ENCODE results near the gene CATSPERE. TPM values are rescaled to one million over a fixed set of nuclear protein-coding genes. Genes with fewer than 3 reads are reported as not detected.
"Not testable (repeated sequence)": the region's sequence is repeated elsewhere in the genome, so short reads cannot be mapped to it uniquely, and the experiment has no call there.

Gene CATSPERE
- total RNA-seq, 1 donor from 2014 or later = 0.25 TPM

GRCh38 chr1:244500515-244500914, 39.4 kb downstream of the CATSPERE start:
- H3K27ac Mint-ChIP-seq; intact Hi-C loops (cut with micrococcal nuclease); H3K4me1 Mint-ChIP-seq (ENCODE audit: low read depth): not testable (repeated sequence)

DNA sequence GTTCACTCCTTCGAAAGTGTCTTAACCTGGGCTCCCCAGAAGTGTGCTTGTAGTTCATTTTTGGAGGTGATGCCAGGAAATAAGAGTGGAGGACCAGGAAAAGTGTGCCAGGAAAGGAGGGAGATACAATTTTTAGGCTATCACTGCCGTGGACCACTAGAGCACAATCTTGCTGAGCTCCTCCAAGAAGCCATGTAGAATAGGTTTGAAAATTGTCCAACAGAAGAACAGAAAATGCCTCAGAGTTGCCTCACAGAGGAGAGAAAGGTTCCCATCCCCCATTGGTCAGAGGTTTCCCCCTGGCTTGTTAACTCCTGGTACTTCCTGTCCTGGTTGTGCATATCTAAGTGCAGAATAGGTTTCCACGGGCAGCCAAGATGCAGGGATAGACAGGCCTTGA, 41.6 kb downstream of the CATSPERE start:
- Mint-ChIP-seq H3K4me1 (ENCODE audit: low read depth) (no peaks in the 10 kb centered on the region), H3K27ac (no peak overlapping the region), H3K9me3 (peaks cover 4% of the 10 kb centered on the region), H3K27me3 (ENCODE audit: low read depth) (no peaks in the 10 kb centered on the region), H3K36me3 (ENCODE audit: low read depth) (no peaks in the 10 kb centered on the region), H3K4me3 (ENCODE audit: low read depth) (no peak overlapping the region)
- no peak for DNase-seq (ENCODE audit: low spot score)
- intact Hi-C loops (cut with micrococcal nuclease) = no loop called here

More at GRCh38 chr1:244500515-244500914, 39.4 kb downstream of the CATSPERE start:
- not testable (repeated sequence) for H3K4me3 Mint-ChIP-seq (ENCODE audit: low read depth); H3K9me3 Mint-ChIP-seq; H3K27me3 Mint-ChIP-seq (ENCODE audit: low read depth); DNase-seq (ENCODE audit: low spot score); H3K36me3 Mint-ChIP-seq (ENCODE audit: low read depth)

DNA sequence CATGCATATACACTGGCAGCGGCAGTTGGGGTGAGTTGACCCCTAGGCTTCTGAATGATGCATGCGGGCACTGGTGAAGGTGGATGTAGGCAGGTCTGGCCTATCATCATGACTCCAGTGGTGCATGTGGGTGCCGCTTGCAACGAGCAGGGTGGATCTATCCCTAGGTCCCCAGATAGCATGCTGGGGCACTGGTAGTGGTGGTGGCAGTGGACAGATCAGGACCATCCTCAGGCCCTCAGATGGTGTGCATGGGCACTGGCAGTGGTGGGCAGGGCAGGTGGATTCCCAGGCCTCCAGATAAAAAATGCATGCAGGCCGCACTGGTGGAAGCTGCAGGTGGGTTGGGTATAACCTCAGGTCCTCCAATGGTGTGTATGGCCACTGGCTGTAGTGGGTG, 52.4 kb downstream of the CATSPERE start:
- intact Hi-C loops (cut with micrococcal nuclease) = no loop called here
- peaks cover 23% of the 10 kb centered on the region for H3K9me3 Mint-ChIP-seq
- H3K4me1 Mint-ChIP-seq (ENCODE audit: low read depth) = no peaks in the 10 kb centered on the region
- DNase-seq (ENCODE audit: low spot score) = no peak
- no peaks in the 10 kb centered on the region for H3K27me3 Mint-ChIP-seq (ENCODE audit: low read depth)
- no peaks in the 10 kb centered on the region for H3K36me3 Mint-ChIP-seq (ENCODE audit: low read depth)
- no peak overlapping the region for H3K4me3 Mint-ChIP-seq (ENCODE audit: low read depth)
- no peak overlapping the region for H3K27ac Mint-ChIP-seq

GRCh38 chr1:244515680-244516079, 54.6 kb downstream of the CATSPERE start:
- H3K27me3 Mint-ChIP-seq (ENCODE audit: low read depth) = no peaks in the 10 kb centered on the region
- peaks cover 16% of the 10 kb centered on the region for H3K9me3 Mint-ChIP-seq

GRCh38 chr1:244536316-244536715, 75.2 kb downstream of the CATSPERE start:
- H3K27ac Mint-ChIP-seq = no peak overlapping the region
- intact Hi-C loops (cut with micrococcal nuclease) = no loop called here
- H3K4me3 Mint-ChIP-seq (ENCODE audit: low read depth) = no peak overlapping the region
- DNase-seq (ENCODE audit: low spot score) = no peak
- H3K27me3 Mint-ChIP-seq (ENCODE audit: low read depth) = peaks cover 2% of the 10 kb centered on the region
- no peaks in the 10 kb centered on the region for H3K4me1 Mint-ChIP-seq (ENCODE audit: low read depth)
- H3K36me3 Mint-ChIP-seq (ENCODE audit: low read depth) = no peaks in the 10 kb centered on the region
- H3K9me3 Mint-ChIP-seq = no peaks in the 10 kb centered on the region

More at GRCh38 chr1:244515680-244516079, 54.6 kb downstream of the CATSPERE start:
- H3K36me3 Mint-ChIP-seq (ENCODE audit: low read depth) = no peaks in the 10 kb centered on the region
- intact Hi-C loops (cut with micrococcal nuclease) = no loop called here
- DNase-seq (ENCODE audit: low spot score) = no peak
- H3K4me3 Mint-ChIP-seq (ENCODE audit: low read depth) = no peak overlapping the region
- H3K4me1 Mint-ChIP-seq (ENCODE audit: low read depth) = no peaks in the 10 kb centered on the region
- H3K27ac Mint-ChIP-seq = no peak overlapping the region

GRCh38 chr1:244545511-244545910, 84.4 kb downstream of the CATSPERE start:
- DNase-seq (ENCODE audit: low spot score) = no peak
- no peaks in the 10 kb centered on the region for H3K4me1 Mint-ChIP-seq (ENCODE audit: low read depth)
- peaks cover 10% of the 10 kb centered on the region for H3K9me3 Mint-ChIP-seq
- H3K27me3 Mint-ChIP-seq (ENCODE audit: low read depth) = no peaks in the 10 kb centered on the region
- no peak overlapping the region for H3K4me3 Mint-ChIP-seq (ENCODE audit: low read depth)
- H3K36me3 Mint-ChIP-seq (ENCODE audit: low read depth) = no peaks in the 10 kb centered on the region
- no peak overlapping the region for H3K27ac Mint-ChIP-seq
- intact Hi-C loops (cut with micrococcal nuclease) = no loop called here

GRCh38 chr1:244548558-244549115, 87.6 kb downstream of the CATSPERE start:
- Mint-ChIP-seq H3K4me3 (ENCODE audit: low read depth) (no peak overlapping the region), H3K27ac (no peak overlapping the region), H3K4me1 (ENCODE audit: low read depth) (no peaks in the 10 kb centered on the region), H3K27me3 (ENCODE audit: low read depth) (no peaks in the 10 kb centered on the region), H3K9me3 (peaks cover 10% of the 10 kb centered on the region), H3K36me3 (ENCODE audit: low read depth) (no peaks in the 10 kb centered on the region)
- intact Hi-C loops (cut with micrococcal nuclease) = no loop called here
- no peak for DNase-seq (ENCODE audit: low spot score)

DNA sequence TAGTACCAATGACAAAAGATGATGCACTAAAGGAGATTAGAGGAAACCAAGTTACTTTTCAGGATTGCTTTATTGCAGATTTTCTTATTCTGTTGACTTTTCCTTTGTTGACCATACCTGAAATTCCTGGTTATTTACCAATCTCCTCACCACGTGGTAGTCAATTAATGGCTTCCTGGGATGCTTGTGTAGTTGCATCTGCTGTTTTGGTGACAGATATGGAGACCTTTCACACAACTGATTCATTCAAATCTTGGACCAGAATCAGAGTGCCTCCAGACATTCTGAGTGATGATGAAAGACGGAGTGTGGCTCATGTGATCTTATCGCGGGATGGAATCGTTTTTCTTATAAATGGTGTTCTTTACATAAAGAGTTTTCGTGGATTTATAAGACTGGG, 91.3 kb downstream of the CATSPERE start:
- peaks cover 8% of the 10 kb centered on the region for H3K9me3 Mint-ChIP-seq
- no peak for DNase-seq (ENCODE audit: low spot score)
- H3K27ac Mint-ChIP-seq = no peak overlapping the region
- H3K36me3 Mint-ChIP-seq (ENCODE audit: low read depth) = no peaks in the 10 kb centered on the region
- H3K4me1 Mint-ChIP-seq (ENCODE audit: low read depth) = no peaks in the 10 kb centered on the region
- intact Hi-C loops (cut with micrococcal nuclease) = no loop called here
- H3K27me3 Mint-ChIP-seq (ENCODE audit: low read depth) = no peaks in the 10 kb centered on the region
- no peak overlapping the region for H3K4me3 Mint-ChIP-seq (ENCODE audit: low read depth)

GRCh38 chr1:244556263-244556662, 95.2 kb downstream of the CATSPERE start:
- no peak for DNase-seq (ENCODE audit: low spot score)
- Mint-ChIP-seq H3K9me3 (peaks cover 12% of the 10 kb centered on the region), H3K4me1 (ENCODE audit: low read depth) (no peaks in the 10 kb centered on the region), H3K27me3 (ENCODE audit: low read depth) (no peaks in the 10 kb centered on the region), H3K27ac (no peak overlapping the region), H3K4me3 (ENCODE audit: low read depth) (no peak overlapping the region), H3K36me3 (ENCODE audit: low read depth) (no peaks in the 10 kb centered on the region)
- intact Hi-C loops (cut with micrococcal nuclease) = no loop called here

DNA sequence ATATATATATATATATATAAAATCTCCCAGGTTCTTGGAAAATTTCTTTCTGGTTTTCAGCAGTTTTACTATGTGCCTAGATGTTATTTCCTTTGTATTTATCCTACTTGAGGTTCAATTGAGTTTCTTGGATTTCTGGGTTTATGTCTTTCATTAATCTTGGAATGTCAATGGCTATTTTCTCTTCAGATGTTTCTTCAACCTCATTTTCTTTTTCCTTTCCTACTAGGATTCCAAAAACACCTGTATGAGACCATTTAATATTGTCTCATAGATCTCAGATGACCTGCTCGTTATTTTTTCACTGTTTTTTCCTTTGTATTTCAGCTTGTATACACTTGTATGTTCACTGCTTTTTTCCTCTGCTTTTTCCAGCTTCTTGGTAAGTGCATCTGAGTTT, 96.5 kb downstream of the CATSPERE start:
- H3K4me1 Mint-ChIP-seq (ENCODE audit: low read depth) = no peaks in the 10 kb centered on the region
- H3K36me3 Mint-ChIP-seq (ENCODE audit: low read depth) = no peaks in the 10 kb centered on the region
- H3K27ac Mint-ChIP-seq = no peak overlapping the region
- no peak for DNase-seq (ENCODE audit: low spot score)
- H3K9me3 Mint-ChIP-seq = peaks cover 12% of the 10 kb centered on the region
- no peak overlapping the region for H3K4me3 Mint-ChIP-seq (ENCODE audit: low read depth)
- intact Hi-C loops (cut with micrococcal nuclease) = no loop called here
- H3K27me3 Mint-ChIP-seq (ENCODE audit: low read depth) = no peaks in the 10 kb centered on the region

DNA sequence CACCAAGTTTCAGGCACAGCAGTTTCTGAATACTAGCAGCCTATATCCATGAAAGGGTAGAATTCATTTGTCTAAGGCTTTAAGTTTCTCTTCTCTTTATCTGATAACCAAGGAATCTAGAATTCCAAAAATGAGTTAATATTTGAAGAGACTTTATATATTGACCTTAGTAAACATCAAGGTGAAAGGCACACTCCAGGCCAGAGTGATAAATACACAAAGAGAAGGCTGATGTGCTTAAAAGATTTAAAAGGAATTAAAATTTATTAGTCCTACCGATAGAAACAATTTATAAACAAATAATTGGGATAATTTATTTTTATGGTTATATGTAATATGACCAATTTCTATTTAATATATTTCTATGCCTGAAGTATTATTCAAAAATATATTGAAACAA, 98.5 kb downstream of the CATSPERE start:
- Mint-ChIP-seq H3K9me3 (peaks cover 20% of the 10 kb centered on the region), H3K4me3 (ENCODE audit: low read depth) (no peak overlapping the region), H3K4me1 (ENCODE audit: low read depth) (no peaks in the 10 kb centered on the region), H3K27me3 (ENCODE audit: low read depth) (no peaks in the 10 kb centered on the region), H3K27ac (no peak overlapping the region), H3K36me3 (ENCODE audit: low read depth) (no peaks in the 10 kb centered on the region)
- DNase-seq (ENCODE audit: low spot score) = no peak
- intact Hi-C loops (cut with micrococcal nuclease) = no loop called here

DNA sequence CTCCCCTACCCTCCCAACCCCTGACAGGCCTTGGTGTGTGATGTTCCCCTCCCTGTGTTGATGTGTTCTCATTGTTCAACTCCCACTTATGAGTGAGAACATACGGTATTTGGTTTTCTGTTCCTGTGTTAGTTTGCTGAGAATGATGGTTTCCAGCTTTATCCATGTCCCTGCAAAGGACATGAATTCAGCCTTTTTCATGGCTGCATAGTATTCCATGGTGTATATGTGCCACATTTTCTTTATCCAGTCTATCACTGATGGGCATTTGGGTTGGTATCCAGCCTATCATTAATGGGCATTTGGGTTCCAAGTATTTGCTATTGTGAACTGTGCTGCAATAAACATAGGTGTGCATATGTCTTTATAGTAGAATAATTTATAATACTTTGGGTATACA, 101.8 kb downstream of the CATSPERE start:
- not testable (repeated sequence) for H3K36me3 Mint-ChIP-seq (ENCODE audit: low read depth)

GRCh38 chr1:244573768-244574167, 112.7 kb downstream of the CATSPERE start:
- Mint-ChIP-seq H3K27ac (no peak overlapping the region), H3K36me3 (ENCODE audit: low read depth) (no peaks in the 10 kb centered on the region)
- no peak for DNase-seq (ENCODE audit: low spot score)

More for the DNA sequence above, 101.8 kb downstream of the CATSPERE start:
- intact Hi-C loops (cut with micrococcal nuclease); H3K27ac Mint-ChIP-seq; DNase-seq (ENCODE audit: low spot score); H3K4me3 Mint-ChIP-seq (ENCODE audit: low read depth); H3K4me1 Mint-ChIP-seq (ENCODE audit: low read depth); H3K27me3 Mint-ChIP-seq (ENCODE audit: low read depth): not testable (repeated sequence)
- H3K9me3 Mint-ChIP-seq = peaks cover 16% of the 10 kb centered on the region

More at GRCh38 chr1:244573768-244574167, 112.7 kb downstream of the CATSPERE start:
- intact Hi-C loops (cut with micrococcal nuclease) = no loop called here
- Mint-ChIP-seq H3K27me3 (ENCODE audit: low read depth) (no peaks in the 10 kb centered on the region), H3K9me3 (peaks cover 38% of the 10 kb centered on the region), H3K4me3 (ENCODE audit: low read depth) (no peak overlapping the region), H3K4me1 (ENCODE audit: low read depth) (no peaks in the 10 kb centered on the region)
